ENCODE results near the gene NAP1L1.

The NAP1L1 gene

DNA sequence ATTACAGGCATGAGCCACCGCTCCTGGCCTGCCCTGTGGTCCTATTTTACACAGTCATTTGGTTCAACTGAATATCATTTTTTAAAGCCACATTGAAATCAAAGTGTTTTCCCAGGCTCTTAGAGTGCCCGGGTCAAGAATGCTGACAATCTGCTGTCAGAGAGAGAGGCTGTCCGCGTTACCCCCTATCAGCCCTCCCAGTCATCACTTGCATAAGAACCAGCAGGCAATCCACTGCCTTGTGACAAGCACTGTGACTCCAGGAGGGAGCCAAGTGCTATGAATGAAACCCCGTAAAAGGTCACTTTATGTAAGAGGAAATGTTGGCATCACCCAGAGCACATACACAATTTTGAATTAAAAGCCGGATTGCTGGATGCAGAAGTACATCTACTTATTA is 66.4 kb downstream of the NAP1L1 start:
- H3K79me2 ChIP-seq (ENCODE audit: insufficient read depth, low read depth): no peaks in the 10 kb centered on the region
- no peak overlapping the region for H2AFZ ChIP-seq (ENCODE audit: low read depth)
- TF ChIP-seq, protein P1, sequence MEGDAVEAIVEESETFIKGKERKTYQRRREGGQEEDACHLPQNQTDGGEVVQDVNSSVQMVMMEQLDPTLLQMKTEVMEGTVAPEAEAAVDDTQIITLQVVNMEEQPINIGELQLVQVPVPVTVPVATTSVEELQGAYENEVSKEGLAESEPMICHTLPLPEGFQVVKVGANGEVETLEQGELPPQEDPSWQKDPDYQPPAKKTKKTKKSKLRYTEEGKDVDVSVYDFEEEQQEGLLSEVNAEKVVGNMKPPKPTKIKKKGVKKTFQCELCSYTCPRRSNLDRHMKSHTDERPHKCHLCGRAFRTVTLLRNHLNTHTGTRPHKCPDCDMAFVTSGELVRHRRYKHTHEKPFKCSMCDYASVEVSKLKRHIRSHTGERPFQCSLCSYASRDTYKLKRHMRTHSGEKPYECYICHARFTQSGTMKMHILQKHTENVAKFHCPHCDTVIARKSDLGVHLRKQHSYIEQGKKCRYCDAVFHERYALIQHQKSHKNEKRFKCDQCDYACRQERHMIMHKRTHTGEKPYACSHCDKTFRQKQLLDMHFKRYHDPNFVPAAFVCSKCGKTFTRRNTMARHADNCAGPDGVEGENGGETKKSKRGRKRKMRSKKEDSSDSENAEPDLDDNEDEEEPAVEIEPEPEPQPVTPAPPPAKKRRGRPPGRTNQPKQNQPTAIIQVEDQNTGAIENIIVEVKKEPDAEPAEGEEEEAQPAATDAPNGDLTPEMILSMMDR (conservative IDR thresholded peaks at IDR 0.05; ENCODE audit: low read depth, low read length): no peak
- peaks cover 3% of the 10 kb centered on the region for H3K4me1 ChIP-seq (ENCODE audit: low read depth, poor library complexity, severe bottlenecking)
- H3K9ac ChIP-seq: no peak overlapping the region
- no peak overlapping the region for H3K27ac ChIP-seq
- no peak overlapping the region for H3K4me2 ChIP-seq
- H4K20me1 ChIP-seq (ENCODE audit: insufficient read depth): no peaks in the 10 kb centered on the region
- H3K4me3 ChIP-seq (IDR thresholded peaks at IDR 0.05; ENCODE audit: insufficient read depth, low read depth, low read length): no peak overlapping the region
- H3K36me3 ChIP-seq (ENCODE audit: insufficient read depth): no peaks in the 10 kb centered on the region
- H3K27me3 ChIP-seq (ENCODE audit: insufficient read depth, low read depth): no peaks in the 10 kb centered on the region

DNA sequence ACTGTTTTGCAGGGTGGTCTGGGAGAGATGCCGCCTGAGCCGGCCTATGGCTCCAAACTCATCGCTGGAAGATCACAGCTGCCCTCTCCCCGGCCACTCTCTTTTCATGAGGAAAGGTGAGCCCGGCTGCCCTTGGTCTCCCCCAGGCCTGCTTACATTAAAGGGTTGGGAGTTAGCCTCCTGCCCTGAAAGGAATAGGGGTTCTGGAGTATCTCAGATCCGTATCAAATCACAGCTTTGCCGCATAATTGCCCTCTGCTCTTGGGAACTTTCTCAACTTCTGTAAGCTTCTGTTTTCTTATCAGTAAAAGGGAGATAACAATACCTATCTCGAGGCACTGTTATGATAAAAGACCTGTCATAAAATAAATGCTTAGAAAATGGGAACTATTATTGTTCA is 70.5 kb downstream of the NAP1L1 start:
- Histone ChIP-seq H2AFZ (ENCODE audit: low read depth) (no peak overlapping the region), H4K20me1 (ENCODE audit: insufficient read depth) (no peaks in the 10 kb centered on the region), H3K27me3 (ENCODE audit: insufficient read depth, low read depth) (no peaks in the 10 kb centered on the region), H3K9ac (no peak overlapping the region), H3K79me2 (ENCODE audit: insufficient read depth, low read depth) (no peaks in the 10 kb centered on the region), H3K4me3 (IDR thresholded peaks at IDR 0.05; ENCODE audit: insufficient read depth, low read depth, low read length) (no peak overlapping the region), H3K4me1 (ENCODE audit: low read depth, poor library complexity, severe bottlenecking) (no peaks in the 10 kb centered on the region), H3K27ac (no peak overlapping the region), H3K4me2 (no peak overlapping the region), H3K36me3 (ENCODE audit: insufficient read depth) (no peaks in the 10 kb centered on the region)
- TF ChIP-seq, protein P1 (conservative IDR thresholded peaks at IDR 0.05; ENCODE audit: low read depth, low read length): no peak

DNA sequence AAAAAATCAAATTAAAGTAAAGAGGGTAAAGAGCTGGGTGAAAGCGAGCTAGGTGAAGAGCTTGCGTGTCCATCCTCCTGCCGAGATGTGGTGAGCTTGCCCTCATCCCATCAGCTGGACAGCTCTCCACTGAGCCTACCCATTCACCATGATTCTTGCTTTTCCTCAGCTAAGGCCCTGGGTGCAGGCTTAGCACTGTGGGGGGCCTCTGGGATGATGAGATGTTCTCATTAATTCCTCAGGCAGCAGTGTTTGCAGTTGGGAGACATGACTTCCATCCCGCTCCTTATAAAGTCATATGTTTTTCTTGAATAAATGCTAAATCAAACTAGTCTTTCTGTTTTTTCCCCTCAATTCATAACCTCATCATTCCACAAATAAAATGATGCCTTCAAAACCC is 70.9 kb downstream of the NAP1L1 start:
- Histone ChIP-seq H3K4me1 (ENCODE audit: low read depth, poor library complexity, severe bottlenecking) (no peaks in the 10 kb centered on the region), H3K4me3 (IDR thresholded peaks at IDR 0.05; ENCODE audit: insufficient read depth, low read depth, low read length) (no peak overlapping the region), H3K27me3 (ENCODE audit: insufficient read depth, low read depth) (no peaks in the 10 kb centered on the region), H3K9ac (no peak overlapping the region), H3K79me2 (ENCODE audit: insufficient read depth, low read depth) (no peaks in the 10 kb centered on the region), H2AFZ (ENCODE audit: low read depth) (no peak overlapping the region), H3K27ac (no peak overlapping the region), H3K4me2 (no peak overlapping the region), H3K36me3 (ENCODE audit: insufficient read depth) (no peaks in the 10 kb centered on the region), H4K20me1 (ENCODE audit: insufficient read depth) (no peaks in the 10 kb centered on the region)
- TF ChIP-seq, protein P1 (conservative IDR thresholded peaks at IDR 0.05; ENCODE audit: low read depth, low read length): no peak

DNA sequence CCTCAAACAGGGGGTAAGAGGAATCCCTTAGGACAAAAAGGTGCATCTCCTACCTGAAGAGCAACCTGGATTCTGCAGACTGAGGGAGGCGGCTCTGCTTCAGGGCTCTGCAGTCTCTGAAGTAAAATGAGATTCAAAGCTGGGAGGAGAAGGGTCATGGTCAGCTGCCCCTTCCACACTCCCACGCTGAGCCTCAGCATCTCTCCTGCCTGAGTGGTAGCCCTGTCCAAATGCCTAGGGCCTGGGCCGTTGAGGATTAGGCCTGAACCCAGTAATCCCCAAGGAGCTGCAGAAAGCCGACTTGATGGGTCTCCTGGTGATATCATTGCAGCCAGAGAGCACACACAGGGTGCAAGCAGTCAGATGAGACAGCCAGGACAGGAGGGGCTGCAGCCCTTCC is 71.8 kb downstream of the NAP1L1 start:
- H3K4me1 ChIP-seq (ENCODE audit: low read depth, poor library complexity, severe bottlenecking): no peaks in the 10 kb centered on the region
- H3K9ac ChIP-seq: no peak overlapping the region
- H3K36me3 ChIP-seq (ENCODE audit: insufficient read depth): no peaks in the 10 kb centered on the region
- H3K4me2 ChIP-seq: no peak overlapping the region
- no peak overlapping the region for H3K4me3 ChIP-seq (IDR thresholded peaks at IDR 0.05; ENCODE audit: insufficient read depth, low read depth, low read length)
- no peaks in the 10 kb centered on the region for H4K20me1 ChIP-seq (ENCODE audit: insufficient read depth)
- no peaks in the 10 kb centered on the region for H3K79me2 ChIP-seq (ENCODE audit: insufficient read depth, low read depth)
- TF ChIP-seq, protein P1 (conservative IDR thresholded peaks at IDR 0.05; ENCODE audit: low read depth, low read length): no peak
- H3K27ac ChIP-seq: no peak overlapping the region
- H3K27me3 ChIP-seq (ENCODE audit: insufficient read depth, low read depth): no peaks in the 10 kb centered on the region
- H2AFZ ChIP-seq (ENCODE audit: low read depth): no peak overlapping the region

All from KMS-11 (cell line).